ENCODE results near the gene CD180. TPM values are rescaled to one million over a fixed set of nuclear protein-coding genes. Genes with fewer than 3 reads are reported as not detected.
A peak's percentile ranks its signal among the peaks of the same experiment; 100 is the strongest.

The CD180 gene
- total and polyA plus RNA-seq, 4 donors, result 0.59 to 2.6 (median 2.2) TPM

- no peak for TF ChIP-seq CTCF (IDR thresholded peaks at IDR 0.05; ENCODE audit: control extremely low read depth, extremely low read depth)
- Histone ChIP-seq H3K27ac (ENCODE audit: low read depth in 1 of 2, low read length in 1 of 2) (peak overlapping the region in 1 of 2 donors; percentile 7), H3K4me1 (ENCODE audit: control insufficient read depth in 5 of 5, insufficient read depth in 5 of 5, low read length in 5 of 5) (peaks cover 0 to 16% (median 3%) of the 10 kb centered on the region in 5 donors), H3K9ac (ENCODE audit: insufficient read depth in 1 of 2, low read length in 2 of 2) (no peak overlapping the region), H3K36me3 (ENCODE audit: control insufficient read depth in 4 of 4, insufficient read depth in 4 of 4, low read length in 4 of 4) (no peaks in the 10 kb centered on the region), H3K27me3 (ENCODE audit: control insufficient read depth in 3 of 3, insufficient read depth in 3 of 3, low read length in 2 of 3) (no peaks in the 10 kb centered on the region), H3K4me3 (no peak overlapping the region), H3K9me3 (ENCODE audit: control insufficient read depth in 4 of 4, insufficient read depth in 3 of 4, low read length in 3 of 4) (peaks cover 0 to under 1% (median 0%) of the 10 kb centered on the region in 4 donors)
- DNase-seq (no peak), ATAC-seq (ENCODE audit: insufficient read depth, low FRiP score) (peak; percentile 58)
- 37 to 46% methylated on average over 6 of the region's 6 CpGs for WGBS, 2 donors
Measured at GRCh38 chr5:67182301-67182790, 14.3 kb downstream of the CD180 start.

GRCh38 chr5:67181648-67182221 lies 14.9 kb downstream of the CD180 start:
- ATAC-seq (ENCODE audit: insufficient read depth, low FRiP score) (peak; percentile 63), DNase-seq (no peak)
- Histone ChIP-seq H3K27ac (ENCODE audit: low read depth in 1 of 2, low read length in 1 of 2) (no peak overlapping the region), H3K4me3 (no peak overlapping the region), H3K9me3 (ENCODE audit: control insufficient read depth in 4 of 4, insufficient read depth in 3 of 4, low read length in 3 of 4) (peaks cover 0 to 3% (median under 1%) of the 10 kb centered on the region in 4 donors), H3K27me3 (ENCODE audit: control insufficient read depth in 3 of 3, insufficient read depth in 3 of 3, low read length in 2 of 3) (no peaks in the 10 kb centered on the region), H3K9ac (ENCODE audit: insufficient read depth in 1 of 2, low read length in 2 of 2) (no peak overlapping the region), H3K36me3 (ENCODE audit: control insufficient read depth in 4 of 4, insufficient read depth in 4 of 4, low read length in 4 of 4) (no peaks in the 10 kb centered on the region), H3K4me1 (ENCODE audit: control insufficient read depth in 5 of 5, insufficient read depth in 5 of 5, low read length in 5 of 5) (peaks cover 0 to 12% (median 2%) of the 10 kb centered on the region in 5 donors)
- no peak for TF ChIP-seq CTCF (IDR thresholded peaks at IDR 0.05; ENCODE audit: control extremely low read depth, extremely low read depth)
- WGBS, 2 donors, result 43 to 62% methylated on average over 5 of the region's 5 CpGs

- ATAC-seq (ENCODE audit: insufficient read depth, low FRiP score) (no peak), DNase-seq (no peak)
- Histone ChIP-seq H3K27ac (ENCODE audit: low read depth in 1 of 2, low read length in 1 of 2) (no peak overlapping the region), H3K9me3 (ENCODE audit: control insufficient read depth in 4 of 4, insufficient read depth in 3 of 4, low read length in 3 of 4) (peaks cover 0 to 3% (median under 1%) of the 10 kb centered on the region in 4 donors), H3K4me1 (ENCODE audit: control insufficient read depth in 5 of 5, insufficient read depth in 5 of 5, low read length in 5 of 5) (peaks cover 0 to 8% (median 2%) of the 10 kb centered on the region in 5 donors), H3K9ac (ENCODE audit: insufficient read depth in 1 of 2, low read length in 2 of 2) (no peak overlapping the region), H3K36me3 (ENCODE audit: control insufficient read depth in 4 of 4, insufficient read depth in 4 of 4, low read length in 4 of 4) (no peaks in the 10 kb centered on the region), H3K4me3 (no peak overlapping the region), H3K27me3 (ENCODE audit: control insufficient read depth in 3 of 3, insufficient read depth in 3 of 3, low read length in 2 of 3) (no peaks in the 10 kb centered on the region)
- WGBS, 2 donors, result 94% methylated on average over 5 of the region's 5 CpGs
- no peak for TF ChIP-seq CTCF (IDR thresholded peaks at IDR 0.05; ENCODE audit: control extremely low read depth, extremely low read depth)
Measured at GRCh38 chr5:67179697-67180361, 16.8 kb downstream of the CD180 start.

Data from lung (tissue), 12 donors.